Measurements from ENCODE around the gene KLHDC7B. TPM values are rescaled to one million over a fixed set of nuclear protein-coding genes. Genes with fewer than 3 reads are reported as not detected.
A peak's percentile ranks its signal among the peaks of the same experiment; 100 is the strongest.

KLHDC7B gene
- total and polyA plus RNA-seq, 4 donors, result 0.29 to 0.63 TPM; not detected in 2

DNA sequence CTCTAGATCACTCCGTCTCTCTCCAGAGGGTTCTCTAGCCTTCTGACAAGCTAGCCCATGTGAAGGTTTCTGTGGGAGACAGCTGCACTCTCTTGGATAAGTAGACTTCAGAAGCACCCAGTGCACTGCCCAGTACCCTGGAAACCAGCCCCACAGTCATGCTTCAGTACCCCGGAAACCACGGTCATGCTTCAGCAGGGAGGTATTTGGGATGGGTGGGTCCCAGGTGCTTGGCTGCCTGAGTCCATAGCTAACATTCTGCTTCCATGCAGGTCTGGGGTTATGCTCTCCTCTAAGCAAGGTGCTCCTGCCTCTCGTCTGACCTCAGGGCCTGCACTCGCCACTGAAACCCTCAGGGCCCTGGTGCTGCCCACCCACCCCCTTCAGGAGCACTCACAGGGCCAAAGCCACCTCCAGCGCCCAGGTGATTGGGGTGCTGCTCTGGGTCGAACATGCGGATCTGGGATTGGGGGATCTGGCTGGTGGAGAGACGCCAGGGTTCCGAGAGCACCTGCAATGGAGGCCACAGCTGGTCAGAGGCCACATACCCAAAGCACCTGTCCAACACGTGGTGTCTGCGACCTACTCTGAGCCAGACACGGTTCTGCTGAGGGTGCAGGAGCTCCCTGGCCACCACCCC lies 24.3 kb downstream of the KLHDC7B start:
- intact Hi-C loops (cut with DNase I), result no loop called here
- Histone ChIP-seq H3K27me3 (ENCODE audit: control insufficient read depth in 1 of 2, insufficient read depth in 2 of 2, low read length in 1 of 2) (no peaks in the 10 kb centered on the region), H3K9me3 (ENCODE audit: control insufficient read depth, low read length) (no peaks in the 10 kb centered on the region), H3K36me3 (ENCODE audit: control insufficient read depth in 1 of 2, insufficient read depth in 2 of 2, low read length in 1 of 2) (no peaks in the 10 kb centered on the region), H3K27ac (ENCODE audit: low read depth in 1 of 2, low read length in 2 of 2) (no peak overlapping the region), H3K4me1 (ENCODE audit: control insufficient read depth in 1 of 2, insufficient read depth in 2 of 2, low read length in 2 of 2) (no peaks in the 10 kb centered on the region), H3K4me3 (ENCODE audit: low read length in 2 of 2) (no peak overlapping the region)
- peak; percentile 24 to 35 for DNase-seq
- no peak for ATAC-seq (ENCODE audit: low FRiP score)
- 94 to 95% methylated on average over 13 of the region's 13 CpGs for WGBS, 2 donors

DNA sequence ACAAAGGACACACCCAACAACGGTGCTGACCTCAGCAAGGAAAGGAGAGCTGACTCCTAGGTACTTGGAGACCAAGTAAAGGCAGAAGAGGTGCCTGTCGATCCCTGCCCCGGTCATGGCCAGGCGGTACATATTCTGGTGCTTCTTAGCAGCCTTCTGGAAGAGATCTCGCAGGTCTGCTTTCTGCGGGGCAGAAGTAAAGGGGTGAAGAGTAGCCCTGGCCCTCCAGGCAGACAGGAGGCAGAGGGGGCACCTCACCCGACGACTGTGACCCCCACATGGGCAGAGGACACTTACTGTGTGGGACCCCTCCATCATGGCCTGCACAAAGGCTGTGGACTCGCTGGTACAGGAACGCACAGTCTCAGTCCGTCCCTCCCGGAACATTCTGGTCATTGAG lies 25.2 kb downstream of the KLHDC7B start:
- WGBS, 2 donors, result 93% methylated on average over 12 of the region's 12 CpGs
- H3K36me3 ChIP-seq (ENCODE audit: control insufficient read depth in 1 of 2, insufficient read depth in 2 of 2, low read length in 1 of 2), result no peaks in the 10 kb centered on the region
- ATAC-seq (ENCODE audit: low FRiP score), result no peak
- H3K27ac ChIP-seq (ENCODE audit: low read depth in 1 of 2, low read length in 2 of 2), result no peak overlapping the region
- no peaks in the 10 kb centered on the region for H3K4me1 ChIP-seq (ENCODE audit: control insufficient read depth in 1 of 2, insufficient read depth in 2 of 2, low read length in 2 of 2)
- intact Hi-C loops (cut with DNase I), result no loop called here
- H3K9me3 ChIP-seq (ENCODE audit: control insufficient read depth, low read length), result no peaks in the 10 kb centered on the region
- peak; percentile 34 to 49 for DNase-seq
- H3K27me3 ChIP-seq (ENCODE audit: control insufficient read depth in 1 of 2, insufficient read depth in 2 of 2, low read length in 1 of 2), result no peaks in the 10 kb centered on the region
- no peak overlapping the region for H3K4me3 ChIP-seq (ENCODE audit: low read length in 2 of 2)

DNA sequence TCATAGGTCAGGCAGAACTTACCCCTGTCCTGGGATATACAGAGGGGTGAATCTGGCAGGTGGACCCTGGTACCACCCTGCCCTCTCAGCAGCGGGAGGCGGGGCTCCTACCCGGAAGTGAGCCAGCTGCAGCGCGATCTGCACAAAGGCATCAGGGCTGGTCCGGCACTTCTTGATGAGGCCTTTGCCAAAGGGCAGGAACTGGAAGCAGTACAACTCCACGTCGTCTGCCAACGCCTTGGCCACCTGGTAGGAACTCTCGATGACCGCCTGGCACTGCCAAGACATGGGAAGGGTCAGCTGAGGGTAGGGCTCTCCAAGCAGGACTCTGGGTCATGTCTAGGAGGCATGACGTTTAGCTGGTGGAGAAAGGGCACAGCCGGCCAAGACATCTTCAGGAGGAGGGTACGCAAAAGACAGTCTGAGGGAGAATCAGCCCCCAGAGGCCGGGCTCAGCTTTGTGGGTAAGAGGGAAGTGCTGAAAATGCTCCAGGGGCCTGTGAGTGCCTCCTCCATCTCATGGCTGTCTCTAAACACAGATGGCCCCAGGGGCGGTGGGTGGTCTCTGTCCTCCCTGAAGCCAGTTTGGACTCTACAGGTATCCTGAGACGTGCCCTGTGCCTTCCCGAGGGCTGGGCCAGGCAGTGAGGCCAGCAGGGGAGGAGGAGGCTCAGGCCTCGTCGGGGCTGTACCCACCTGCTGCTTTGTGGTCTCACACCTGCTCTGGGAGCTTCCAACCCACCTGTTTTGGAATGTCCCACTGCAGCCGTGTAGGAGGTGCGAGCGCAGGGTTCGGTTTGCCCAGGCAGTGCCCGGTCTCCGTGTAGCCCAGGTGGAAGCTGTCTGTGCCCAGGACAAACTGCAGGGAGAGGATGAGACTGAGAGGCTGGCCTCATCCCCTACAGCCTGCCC lies 25.8 kb downstream of the KLHDC7B start:
- Histone ChIP-seq H3K9me3 (ENCODE audit: control insufficient read depth, low read length) (no peaks in the 10 kb centered on the region), H3K4me1 (ENCODE audit: control insufficient read depth in 1 of 2, insufficient read depth in 2 of 2, low read length in 2 of 2) (no peaks in the 10 kb centered on the region), H3K27ac (ENCODE audit: low read depth in 1 of 2, low read length in 2 of 2) (no peak overlapping the region), H3K4me3 (ENCODE audit: low read length in 2 of 2) (no peak overlapping the region), H3K36me3 (ENCODE audit: control insufficient read depth in 1 of 2, insufficient read depth in 2 of 2, low read length in 1 of 2) (no peaks in the 10 kb centered on the region), H3K27me3 (ENCODE audit: control insufficient read depth in 1 of 2, insufficient read depth in 2 of 2, low read length in 1 of 2) (no peaks in the 10 kb centered on the region)
- peak; percentile 32 to 67 for DNase-seq
- WGBS, 2 donors, result 86 to 87% methylated on average over 26 of the region's 26 CpGs
- intact Hi-C loops (cut with DNase I), result no loop called here
- ATAC-seq (ENCODE audit: low FRiP score), result no peak

DNA sequence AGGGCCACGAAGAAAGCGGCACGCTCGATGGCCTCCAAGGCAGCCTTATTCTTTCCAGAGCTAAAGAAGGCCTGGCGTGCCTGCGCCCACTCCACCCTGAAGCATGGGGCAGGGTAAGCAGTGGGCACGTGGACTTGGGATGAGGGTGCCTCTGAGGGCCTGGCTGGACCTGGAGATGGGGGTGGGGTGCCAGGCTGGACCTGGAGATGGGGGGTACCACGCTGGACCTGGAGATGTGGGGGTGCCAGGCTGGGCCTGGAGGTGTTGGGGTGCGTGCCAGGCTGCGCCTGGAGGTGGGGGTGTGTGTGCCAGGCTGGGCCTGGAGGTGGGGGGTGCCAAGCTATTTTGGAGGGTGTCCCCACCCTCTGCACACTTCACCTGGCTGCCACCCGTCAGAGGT lies 27.3 kb downstream of the KLHDC7B start:
- DNase-seq (peak; percentile 44 to 61), ATAC-seq (ENCODE audit: low FRiP score) (no peak)
- 92 to 96% methylated on average over 11 of the region's 11 CpGs for WGBS, 2 donors
- Histone ChIP-seq H3K9me3 (ENCODE audit: control insufficient read depth, low read length) (no peaks in the 10 kb centered on the region), H3K4me3 (ENCODE audit: low read length in 2 of 2) (no peak overlapping the region), H3K27ac (ENCODE audit: low read depth in 1 of 2, low read length in 2 of 2) (no peak overlapping the region), H3K4me1 (ENCODE audit: control insufficient read depth in 1 of 2, insufficient read depth in 2 of 2, low read length in 2 of 2) (no peaks in the 10 kb centered on the region), H3K27me3 (ENCODE audit: control insufficient read depth in 1 of 2, insufficient read depth in 2 of 2, low read length in 1 of 2) (no peaks in the 10 kb centered on the region), H3K36me3 (ENCODE audit: control insufficient read depth in 1 of 2, insufficient read depth in 2 of 2, low read length in 1 of 2) (no peaks in the 10 kb centered on the region)
- intact Hi-C loops (cut with DNase I), result no loop called here

DNA sequence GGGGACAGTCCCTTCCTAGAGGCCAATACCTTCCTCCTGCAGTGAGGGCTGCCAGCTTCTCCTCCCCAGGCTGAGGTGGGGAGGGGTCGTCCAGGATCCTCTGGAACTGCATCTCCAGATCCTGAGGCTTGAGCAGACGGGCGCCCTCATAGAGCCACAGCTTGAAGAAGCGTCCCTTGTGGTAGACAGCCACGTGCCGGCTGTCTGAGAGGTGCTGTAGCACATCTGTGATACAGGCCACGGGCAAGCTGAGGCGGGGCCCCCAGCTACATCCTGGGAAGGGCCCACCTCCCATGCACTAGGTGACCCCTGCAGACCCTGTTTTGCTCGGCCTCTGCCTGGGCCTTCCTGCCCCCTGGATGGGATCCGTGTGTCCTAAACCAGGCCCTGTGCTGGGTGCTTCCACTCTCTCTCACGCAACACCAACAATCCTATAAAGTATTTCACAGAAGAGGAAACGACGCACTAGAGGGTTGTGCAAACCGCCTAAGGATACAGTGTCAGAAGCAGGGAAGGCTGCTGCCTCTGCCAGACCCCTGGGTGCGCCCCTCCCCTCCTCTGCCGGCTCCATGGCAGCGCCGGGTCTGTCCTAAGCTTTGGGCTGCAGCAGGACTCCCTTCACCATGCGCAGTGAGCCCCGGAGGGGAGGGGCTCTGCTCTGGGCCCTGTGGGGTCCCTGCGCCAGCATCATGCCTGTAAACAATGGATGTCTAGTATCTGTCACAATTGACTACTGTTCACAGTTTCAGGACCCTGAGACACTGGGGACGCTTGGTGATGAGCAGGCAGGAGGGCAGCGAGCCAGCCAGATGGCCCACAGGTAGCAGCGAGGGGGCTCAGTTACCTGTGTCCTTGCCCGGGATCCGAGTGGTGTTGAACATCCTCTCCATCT lies 28.0 kb downstream of the KLHDC7B start:
- Histone ChIP-seq H3K4me3 (ENCODE audit: low read length in 2 of 2) (no peak overlapping the region), H3K27me3 (ENCODE audit: control insufficient read depth in 1 of 2, insufficient read depth in 2 of 2, low read length in 1 of 2) (no peaks in the 10 kb centered on the region), H3K27ac (ENCODE audit: low read depth in 1 of 2, low read length in 2 of 2) (no peak overlapping the region), H3K4me1 (ENCODE audit: control insufficient read depth in 1 of 2, insufficient read depth in 2 of 2, low read length in 2 of 2) (no peaks in the 10 kb centered on the region), H3K9me3 (ENCODE audit: control insufficient read depth, low read length) (no peaks in the 10 kb centered on the region), H3K36me3 (ENCODE audit: control insufficient read depth in 1 of 2, insufficient read depth in 2 of 2, low read length in 1 of 2) (no peaks in the 10 kb centered on the region)
- intact Hi-C loops (cut with DNase I), result no loop called here
- ATAC-seq (ENCODE audit: low FRiP score) (no peak), DNase-seq (peak; percentile 33 to 69)
- 82 to 87% methylated on average over 26 of the region's 26 CpGs for WGBS, 2 donors

DNA sequence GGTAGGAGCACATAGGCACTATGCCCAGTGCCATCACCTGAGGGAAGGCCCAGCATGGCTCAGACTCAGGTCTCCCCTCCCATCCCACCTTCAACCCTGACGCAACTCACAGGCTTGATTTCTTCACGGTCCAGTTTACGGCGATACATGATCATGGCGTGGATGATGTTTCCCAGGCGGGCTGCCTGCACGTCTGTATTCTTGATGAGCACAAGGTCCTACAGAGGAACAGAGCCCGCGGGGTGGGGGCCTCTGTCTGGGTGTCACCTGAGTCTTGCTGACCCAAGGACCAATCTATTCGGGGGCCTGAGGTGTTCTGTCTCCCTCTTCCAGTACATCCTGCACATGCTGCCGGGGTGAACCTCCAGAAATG lies 28.7 kb downstream of the KLHDC7B start:
- Histone ChIP-seq H3K27ac (ENCODE audit: low read depth in 1 of 2, low read length in 2 of 2) (no peak overlapping the region), H3K4me1 (ENCODE audit: control insufficient read depth in 1 of 2, insufficient read depth in 2 of 2, low read length in 2 of 2) (no peaks in the 10 kb centered on the region), H3K27me3 (ENCODE audit: control insufficient read depth in 1 of 2, insufficient read depth in 2 of 2, low read length in 1 of 2) (no peaks in the 10 kb centered on the region), H3K4me3 (ENCODE audit: low read length in 2 of 2) (no peak overlapping the region), H3K9me3 (ENCODE audit: control insufficient read depth, low read length) (no peaks in the 10 kb centered on the region), H3K36me3 (ENCODE audit: control insufficient read depth in 1 of 2, insufficient read depth in 2 of 2, low read length in 1 of 2) (no peaks in the 10 kb centered on the region)
- DNase-seq, result peak in 1 of 2 donors; percentile 24
- ATAC-seq (ENCODE audit: low FRiP score), result no peak
- intact Hi-C loops (cut with DNase I), result no loop called here
- 94% methylated on average over 11 of the region's 11 CpGs for WGBS, 2 donors

DNA sequence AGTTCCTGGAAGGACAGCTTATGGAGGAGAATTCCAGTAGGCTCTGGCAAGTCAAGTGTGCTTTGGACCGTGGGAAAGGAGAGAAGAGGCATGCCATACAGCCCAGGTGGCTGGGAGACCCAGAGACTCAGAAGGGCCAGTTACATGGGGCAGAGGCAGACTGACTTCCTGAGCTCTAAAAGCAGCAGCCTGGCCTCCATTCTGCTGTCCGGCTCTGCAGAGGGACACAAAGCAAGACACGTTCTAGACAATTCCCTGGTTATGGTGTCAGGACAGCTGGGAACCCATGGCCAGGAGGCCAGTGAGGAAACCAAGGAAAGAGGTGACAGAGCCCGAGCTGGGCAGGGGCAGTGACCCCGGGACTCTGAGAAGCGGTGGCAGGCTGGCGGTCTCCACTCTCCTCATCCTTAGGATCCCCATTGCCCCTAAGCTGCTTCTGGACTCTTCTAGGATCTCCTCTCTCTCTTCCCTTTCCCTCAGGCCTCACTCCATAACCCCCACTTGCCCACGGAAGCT lies 29.8 kb downstream of the KLHDC7B start:
- no peaks in the 10 kb centered on the region for H3K4me1 ChIP-seq (ENCODE audit: control insufficient read depth in 1 of 2, insufficient read depth in 2 of 2, low read length in 2 of 2)
- H3K4me3 ChIP-seq (ENCODE audit: low read length in 2 of 2), result no peak overlapping the region
- H3K9me3 ChIP-seq (ENCODE audit: control insufficient read depth, low read length), result no peaks in the 10 kb centered on the region
- DNase-seq (peak in 1 of 2 donors; percentile 26), ATAC-seq (ENCODE audit: low FRiP score) (no peak)
- intact Hi-C loops (cut with DNase I), result no loop called here
- WGBS, 2 donors, result 84% methylated on average over 8 of the region's 8 CpGs
- no peaks in the 10 kb centered on the region for H3K27me3 ChIP-seq (ENCODE audit: control insufficient read depth in 1 of 2, insufficient read depth in 2 of 2, low read length in 1 of 2)
- no peak overlapping the region for H3K27ac ChIP-seq (ENCODE audit: low read depth in 1 of 2, low read length in 2 of 2)
- no peaks in the 10 kb centered on the region for H3K36me3 ChIP-seq (ENCODE audit: control insufficient read depth in 1 of 2, insufficient read depth in 2 of 2, low read length in 1 of 2)

DNA sequence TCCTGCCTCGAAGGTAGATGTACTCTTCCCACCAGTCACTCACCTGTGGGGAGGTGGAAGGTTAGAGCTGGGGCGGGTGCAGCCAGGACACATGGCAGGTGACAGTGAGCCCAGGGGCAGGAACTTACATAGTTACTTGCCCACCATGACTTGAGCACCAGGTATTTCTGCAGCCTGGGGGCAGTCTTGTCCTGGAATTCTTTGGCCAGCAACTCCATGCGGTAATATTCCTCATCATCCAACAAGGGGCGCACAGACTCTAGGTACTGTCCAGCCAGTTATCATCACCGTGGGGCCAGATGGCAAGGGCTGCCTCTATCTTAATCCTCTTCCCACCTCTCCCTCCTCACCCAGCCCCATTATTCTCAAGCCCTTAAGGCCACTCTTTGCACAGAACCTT lies 30.4 kb downstream of the KLHDC7B start:
- DNase-seq (peak; percentile 16 to 37), ATAC-seq (ENCODE audit: low FRiP score) (no peak)
- no peak overlapping the region for H3K27ac ChIP-seq (ENCODE audit: low read depth in 1 of 2, low read length in 2 of 2)
- whole genome bisulfite sequencing, 2 donors, result 71 to 76% methylated on average over 5 of the region's 5 CpGs
- H3K36me3 ChIP-seq (ENCODE audit: control insufficient read depth in 1 of 2, insufficient read depth in 2 of 2, low read length in 1 of 2), result no peaks in the 10 kb centered on the region
- no peak overlapping the region for H3K4me3 ChIP-seq (ENCODE audit: low read length in 2 of 2)
- intact Hi-C loops (cut with DNase I), result no loop called here
- H3K9me3 ChIP-seq (ENCODE audit: control insufficient read depth, low read length), result no peaks in the 10 kb centered on the region
- H3K4me1 ChIP-seq (ENCODE audit: control insufficient read depth in 1 of 2, insufficient read depth in 2 of 2, low read length in 2 of 2), result no peaks in the 10 kb centered on the region
- no peaks in the 10 kb centered on the region for H3K27me3 ChIP-seq (ENCODE audit: control insufficient read depth in 1 of 2, insufficient read depth in 2 of 2, low read length in 1 of 2)
